ENCODE results near the gene KLK4.

DNA sequence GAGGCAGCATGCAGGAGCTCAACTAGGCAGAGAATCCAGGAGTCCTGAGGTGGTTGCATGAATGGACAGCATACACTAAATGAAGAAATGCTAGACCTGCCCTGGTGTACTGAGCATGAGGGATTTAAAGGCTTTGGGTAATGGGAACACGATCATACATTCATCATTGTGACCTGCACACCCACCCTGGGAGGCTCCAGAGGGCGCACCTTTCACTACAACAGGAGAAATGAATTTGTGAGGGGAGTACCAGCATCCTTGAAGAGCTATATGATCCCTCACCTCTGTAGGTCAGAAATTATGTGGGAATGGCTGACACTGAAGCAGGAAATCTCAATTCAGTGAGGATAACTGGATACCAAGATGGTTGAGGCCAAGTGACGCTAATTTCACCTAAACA, 29.0 kb downstream of the KLK4 start:
- TF ChIP-seq, protein P1, sequence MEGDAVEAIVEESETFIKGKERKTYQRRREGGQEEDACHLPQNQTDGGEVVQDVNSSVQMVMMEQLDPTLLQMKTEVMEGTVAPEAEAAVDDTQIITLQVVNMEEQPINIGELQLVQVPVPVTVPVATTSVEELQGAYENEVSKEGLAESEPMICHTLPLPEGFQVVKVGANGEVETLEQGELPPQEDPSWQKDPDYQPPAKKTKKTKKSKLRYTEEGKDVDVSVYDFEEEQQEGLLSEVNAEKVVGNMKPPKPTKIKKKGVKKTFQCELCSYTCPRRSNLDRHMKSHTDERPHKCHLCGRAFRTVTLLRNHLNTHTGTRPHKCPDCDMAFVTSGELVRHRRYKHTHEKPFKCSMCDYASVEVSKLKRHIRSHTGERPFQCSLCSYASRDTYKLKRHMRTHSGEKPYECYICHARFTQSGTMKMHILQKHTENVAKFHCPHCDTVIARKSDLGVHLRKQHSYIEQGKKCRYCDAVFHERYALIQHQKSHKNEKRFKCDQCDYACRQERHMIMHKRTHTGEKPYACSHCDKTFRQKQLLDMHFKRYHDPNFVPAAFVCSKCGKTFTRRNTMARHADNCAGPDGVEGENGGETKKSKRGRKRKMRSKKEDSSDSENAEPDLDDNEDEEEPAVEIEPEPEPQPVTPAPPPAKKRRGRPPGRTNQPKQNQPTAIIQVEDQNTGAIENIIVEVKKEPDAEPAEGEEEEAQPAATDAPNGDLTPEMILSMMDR (IDR thresholded peaks at IDR 0.05; ENCODE audit: insufficient read depth, low read length) = no peak
- TF ChIP-seq REST (IDR thresholded peaks at IDR 0.05; ENCODE audit: insufficient replicate concordance, low read depth) = no peak

Measured in HL-60 (cell line).